ENCODE measurements around the gene CDH23.
A peak's percentile ranks its signal among the peaks of the same experiment; 100 is the strongest.

The CDH23 gene

DNA sequence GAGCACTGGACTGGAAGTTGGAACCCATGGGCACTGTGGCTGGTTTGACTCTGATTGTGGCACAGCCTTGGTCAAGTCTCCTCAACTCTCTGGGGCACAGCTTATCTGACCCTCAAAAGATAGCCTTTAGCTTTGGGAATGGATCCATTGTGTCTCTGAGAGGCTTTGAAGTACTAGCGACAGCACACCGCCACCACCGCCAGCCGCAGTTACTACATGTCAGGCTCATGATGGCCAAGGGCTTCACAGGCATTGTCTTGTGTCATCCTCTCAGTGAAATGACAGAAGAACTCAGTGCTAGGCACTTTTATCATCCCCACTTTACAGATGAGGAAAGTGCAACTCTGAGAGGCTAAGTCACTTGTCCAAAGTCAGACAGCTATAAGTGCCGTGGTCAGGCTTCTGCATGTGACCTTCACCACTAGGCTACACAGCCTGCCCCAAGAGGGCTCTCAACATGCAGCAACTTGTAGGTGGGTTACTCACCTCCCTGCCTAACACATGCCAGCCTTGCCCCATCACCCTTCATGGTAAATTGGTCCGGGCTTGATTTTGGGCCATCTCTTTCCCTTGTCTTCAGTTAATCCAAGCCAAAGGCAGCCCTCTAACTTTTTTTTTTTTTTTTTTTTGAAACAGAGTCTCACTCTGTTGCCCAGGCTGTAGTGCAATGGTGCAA lies 278.7 kb downstream of the CDH23 start:
- no peak for DNase-seq

DNA sequence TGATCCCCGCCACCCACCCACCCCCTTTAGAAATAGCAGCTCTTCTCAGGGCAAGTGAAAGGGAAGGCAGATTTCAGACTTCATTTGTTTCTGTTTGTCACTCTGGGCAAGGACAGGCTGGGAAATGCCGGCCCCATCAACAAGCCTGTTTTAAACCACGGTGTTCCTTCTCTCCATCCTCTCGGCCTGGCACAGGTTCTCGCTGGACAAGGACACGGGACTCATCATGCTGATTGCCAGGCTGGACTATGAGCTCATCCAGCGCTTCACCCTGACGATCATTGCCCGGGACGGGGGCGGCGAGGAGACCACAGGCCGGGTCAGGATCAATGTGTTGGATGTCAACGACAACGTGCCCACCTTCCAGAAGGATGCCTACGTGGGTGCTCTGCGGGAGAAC lies 280.5 kb downstream of the CDH23 start:
- no peak for DNase-seq

DNA sequence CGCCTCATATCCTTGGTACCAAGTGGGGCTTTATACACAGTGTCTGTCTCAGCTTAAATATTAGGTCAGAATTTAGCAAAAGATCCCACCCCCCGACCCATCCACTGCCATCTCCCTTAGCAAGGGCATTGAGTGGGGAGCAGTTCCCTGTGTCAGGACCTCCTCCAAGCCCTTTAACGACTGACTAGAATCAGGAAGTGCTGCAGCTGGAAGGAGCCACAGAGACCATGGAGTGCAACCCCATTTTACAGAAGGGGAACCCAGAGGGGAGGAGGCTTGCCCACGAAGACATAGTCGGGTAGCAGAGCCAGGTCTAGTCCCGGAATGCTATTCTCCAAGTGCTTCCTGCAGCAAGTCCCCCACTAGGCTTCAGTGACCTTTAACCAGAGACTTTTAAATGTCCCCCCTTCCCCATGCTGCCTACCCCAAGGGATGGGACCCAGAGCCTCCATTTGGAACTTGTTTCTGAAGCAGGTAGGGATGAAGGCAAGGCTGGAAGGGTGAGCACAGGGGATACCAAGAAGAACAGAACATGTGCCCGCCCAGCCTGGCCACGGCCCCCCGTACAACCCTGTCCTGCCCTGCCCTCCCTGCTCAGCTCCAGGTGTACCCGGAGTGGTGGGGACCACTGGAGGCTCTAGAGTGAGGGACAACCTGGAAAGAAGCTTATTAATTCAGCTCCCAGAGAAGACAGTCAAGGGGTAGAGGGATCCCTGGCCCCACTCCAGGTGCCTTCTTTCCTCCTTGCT lies 281.5 kb downstream of the CDH23 start:
- no peak for DNase-seq

DNA sequence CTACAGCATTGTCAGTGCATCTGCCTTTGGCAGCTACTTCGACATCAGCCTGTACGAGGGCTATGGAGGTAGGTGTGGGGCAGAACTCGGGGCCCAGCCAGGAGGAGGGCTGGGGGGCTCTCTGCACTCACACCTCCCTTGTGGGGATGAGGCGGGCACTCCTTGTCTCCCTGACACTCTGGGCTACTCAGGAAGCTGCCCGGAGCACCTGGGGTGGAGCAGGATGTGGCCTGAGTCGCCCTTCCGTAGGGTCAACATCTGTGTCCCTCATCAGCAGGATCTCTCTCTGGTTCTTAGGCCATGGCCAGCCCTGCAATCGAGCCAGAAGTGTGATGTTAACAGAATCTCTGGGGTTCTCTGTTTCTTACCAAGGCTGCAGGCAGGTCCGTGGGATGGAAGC lies 282.7 kb downstream of the CDH23 start:
- DNase-seq, result no peak

DNA sequence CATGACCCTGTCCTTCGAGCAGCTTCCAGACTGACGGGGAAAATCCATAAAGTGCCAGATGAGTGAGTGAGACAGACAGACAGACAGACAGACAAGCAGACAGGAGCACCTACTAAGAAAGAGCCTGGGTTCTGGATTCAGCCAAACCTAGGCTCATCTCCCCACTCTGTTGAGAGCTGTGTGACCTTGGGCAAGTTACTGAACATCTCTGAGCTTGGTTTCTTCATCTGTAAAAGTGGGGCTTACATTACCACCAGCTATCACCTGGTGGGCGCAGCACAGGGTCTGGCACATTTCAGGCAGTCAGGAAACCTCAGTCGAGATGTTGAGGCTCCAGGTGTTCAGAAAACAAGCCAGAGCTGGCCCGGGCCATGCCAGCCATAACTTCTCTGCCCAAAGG lies 285.3 kb downstream of the CDH23 start:
- DNase-seq, result no peak

DNA sequence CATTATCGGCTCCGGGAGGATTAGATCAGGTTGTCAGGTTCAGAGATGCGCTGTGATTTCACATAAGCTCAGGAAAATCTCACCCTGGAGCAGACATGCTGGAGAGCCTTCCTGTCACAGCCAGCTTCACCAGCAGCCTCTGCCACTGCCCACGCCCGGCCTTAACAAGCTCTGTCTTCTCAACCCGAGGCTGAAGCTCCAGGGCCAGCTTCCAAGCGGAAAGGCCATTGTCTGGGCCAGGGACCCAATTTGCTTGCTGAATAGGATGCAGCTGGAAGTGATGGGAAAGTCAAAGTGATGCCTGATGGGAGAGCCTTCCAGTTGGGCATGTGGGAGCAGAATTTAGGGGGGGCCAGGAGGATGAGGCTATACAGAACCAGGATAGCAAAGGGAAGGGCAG lies 286.6 kb downstream of the CDH23 start:
- no peak for DNase-seq

DNA sequence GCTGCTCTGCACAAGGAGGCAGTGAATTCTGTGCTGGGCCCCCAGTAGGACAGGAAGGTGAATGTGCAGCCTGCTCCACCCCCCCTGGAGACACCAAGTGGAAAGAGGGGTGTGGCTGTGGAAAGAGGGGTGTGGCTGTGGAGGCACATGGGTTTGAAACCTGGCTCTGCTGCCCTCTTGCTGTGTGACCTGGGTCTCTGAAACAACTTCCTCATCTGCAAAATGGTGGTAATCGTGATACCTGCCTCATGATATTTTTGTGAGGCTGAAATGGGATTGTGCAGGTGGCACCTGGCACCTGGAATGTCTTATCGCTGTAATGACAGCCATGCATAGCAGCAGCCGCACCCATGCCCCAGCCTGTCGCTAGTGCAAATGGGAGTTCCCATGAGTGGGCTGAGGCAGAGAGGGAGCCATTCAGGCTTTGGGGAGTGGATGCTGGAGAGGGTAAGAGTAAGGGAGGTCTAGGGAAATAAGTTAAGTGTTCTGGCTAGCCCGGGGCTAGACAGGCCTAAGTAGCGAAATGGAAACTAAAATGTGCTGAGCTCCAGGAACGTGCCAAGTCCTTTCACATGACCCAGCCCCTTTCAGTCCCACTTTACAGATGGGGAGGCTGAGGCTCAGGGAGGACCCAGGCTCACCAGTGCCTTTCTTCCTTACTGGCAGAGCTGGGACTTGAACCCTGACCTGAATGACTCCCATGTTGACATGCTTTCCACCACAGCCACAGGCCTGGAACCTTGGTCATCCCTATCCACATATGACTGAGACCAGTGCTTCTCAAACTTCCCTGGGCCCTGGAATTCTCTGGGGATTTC lies 287.8 kb downstream of the CDH23 start:
- DNase-seq, result peak; percentile 71

DNA sequence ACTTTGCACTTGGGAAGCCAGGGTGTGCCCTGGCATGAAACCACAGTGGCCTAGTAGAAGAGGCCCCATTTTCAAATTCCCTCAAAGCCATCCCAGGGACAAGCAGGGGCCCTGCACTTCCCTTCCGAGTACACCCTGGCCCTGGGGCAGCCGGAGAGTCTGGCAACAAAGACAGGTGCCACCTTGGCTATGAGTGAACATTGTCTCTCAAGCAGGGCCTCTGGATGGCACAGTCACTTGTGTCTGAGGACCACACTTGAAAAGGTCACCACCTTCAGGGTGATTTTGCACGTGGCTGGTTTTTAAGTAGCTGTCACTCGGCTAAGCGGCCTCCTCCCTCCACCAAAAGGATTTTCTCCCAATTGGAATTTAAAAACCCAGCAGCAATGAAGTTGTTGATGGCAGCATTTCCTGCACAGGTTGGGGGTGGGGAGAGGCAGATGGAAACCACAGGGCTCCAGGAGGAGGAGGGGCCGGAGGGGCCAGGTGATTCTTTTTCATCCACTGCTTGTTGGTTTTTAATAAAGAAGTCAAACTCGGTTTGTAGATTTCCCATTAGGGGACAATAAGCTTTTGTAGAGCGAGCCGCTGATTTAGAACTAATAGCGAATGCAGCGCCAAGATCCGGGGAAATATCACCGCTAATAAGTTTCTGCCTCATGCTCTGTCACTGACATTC lies 289.0 kb downstream of the CDH23 start:
- DNase-seq, result no peak

DNA sequence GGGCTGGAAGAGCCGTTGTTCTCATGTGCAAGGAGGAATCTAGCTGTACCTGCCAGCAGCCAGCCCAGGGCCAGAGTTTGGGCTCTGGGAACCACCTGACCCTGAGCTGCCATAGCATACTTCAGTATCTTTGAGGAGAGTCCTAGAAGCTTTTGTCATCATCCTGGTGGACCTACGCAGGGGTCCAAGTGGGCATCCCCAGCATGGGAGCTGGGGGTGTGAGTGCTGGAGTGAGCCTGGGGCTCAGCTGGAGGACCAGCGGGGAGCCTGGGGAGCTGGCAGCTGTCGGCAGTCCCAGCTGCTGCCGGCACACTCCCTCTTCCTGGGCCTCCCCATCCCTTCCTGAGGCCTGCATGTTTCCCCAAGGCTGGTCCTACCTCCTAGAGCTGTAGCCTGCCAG lies 290.4 kb downstream of the CDH23 start:
- no peak for DNase-seq

DNA sequence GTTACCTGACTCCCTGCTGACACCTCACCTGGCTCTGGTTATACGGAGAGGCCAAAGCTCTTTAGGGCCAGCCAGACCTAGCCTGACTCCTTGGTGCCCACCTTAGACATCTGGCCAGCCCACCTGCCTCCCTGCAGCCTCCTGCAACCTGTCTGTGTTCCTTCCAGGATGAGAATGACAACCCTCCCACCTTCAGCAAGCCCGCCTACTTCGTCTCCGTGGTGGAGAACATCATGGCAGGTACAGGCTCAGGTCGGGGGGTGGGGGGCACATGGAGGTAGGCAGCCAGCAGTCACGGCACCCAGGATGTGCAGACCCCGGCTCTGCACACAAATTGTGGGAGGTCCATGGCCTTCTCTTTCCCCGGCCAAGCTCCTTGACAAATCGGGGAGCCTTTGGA lies 290.8 kb downstream of the CDH23 start:
- no peak for DNase-seq

DNA sequence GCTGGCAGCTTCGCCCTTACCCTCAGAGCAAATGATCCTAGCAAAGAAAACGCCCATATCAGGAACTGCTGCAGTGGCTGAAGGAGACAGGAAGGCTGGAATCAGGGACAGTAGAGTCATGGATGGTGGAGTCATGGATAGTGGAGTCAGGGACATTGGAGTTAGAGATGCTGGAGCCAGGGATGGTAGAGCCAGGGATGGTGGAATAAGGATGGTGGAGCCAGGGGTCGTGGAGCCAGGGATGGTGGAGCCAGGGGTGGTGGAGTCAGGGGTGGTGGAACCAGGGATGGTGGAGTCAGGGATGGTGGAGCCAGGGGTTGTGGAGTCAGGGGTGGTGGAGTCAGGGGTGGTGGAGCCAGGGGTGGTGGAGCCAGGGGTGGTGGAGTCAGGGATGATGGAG lies 291.5 kb downstream of the CDH23 start:
- no peak for DNase-seq

DNA sequence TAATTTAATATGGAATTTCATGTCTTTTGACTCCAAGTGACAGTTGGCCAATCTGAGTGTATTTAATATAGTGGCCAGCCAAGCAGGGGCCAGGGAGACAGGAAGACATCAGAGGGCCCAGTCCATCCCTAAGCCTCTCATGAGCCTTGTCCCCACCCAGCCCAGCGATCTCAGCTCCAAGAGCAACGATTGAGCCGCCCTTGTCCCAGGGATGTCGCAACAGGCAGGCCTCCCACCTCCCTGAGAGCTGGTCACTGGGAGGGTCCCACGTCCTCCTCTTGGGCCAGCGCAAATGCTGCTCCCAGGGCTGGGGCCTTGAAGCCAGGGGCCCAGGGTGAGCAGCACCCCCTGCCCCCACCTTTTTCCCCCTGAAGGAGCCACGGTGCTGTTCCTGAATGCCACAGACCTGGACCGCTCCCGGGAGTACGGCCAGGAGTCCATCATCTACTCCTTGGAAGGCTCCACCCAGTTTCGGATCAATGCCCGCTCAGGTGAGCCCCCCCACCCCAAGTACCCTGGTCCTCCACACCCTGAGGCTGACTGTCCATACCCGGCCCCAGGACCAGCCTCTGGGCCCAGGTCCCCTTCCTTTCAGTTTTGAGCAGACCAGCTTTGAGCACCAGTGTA lies 293.5 kb downstream of the CDH23 start:
- DNase-seq, result no peak

DNA sequence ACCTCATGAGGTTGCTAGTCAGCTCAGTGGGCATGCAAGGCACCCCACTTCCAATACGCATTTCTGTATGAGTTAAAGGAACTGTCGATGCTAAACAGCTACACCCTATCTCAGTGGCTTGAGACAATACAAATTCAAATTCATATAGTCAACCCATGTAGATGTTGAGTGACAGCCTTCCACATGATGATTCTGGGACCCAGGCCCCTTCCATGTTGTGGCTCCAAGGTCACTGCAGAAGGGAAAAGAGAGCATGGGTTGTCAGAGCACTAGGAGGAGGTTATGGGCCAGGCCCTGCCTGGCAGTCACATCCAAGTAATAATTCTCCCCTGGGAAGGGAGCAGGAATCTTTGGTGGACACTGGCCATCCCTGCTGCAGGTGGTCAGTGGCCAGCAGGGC lies 294.7 kb downstream of the CDH23 start:
- DNase-seq, result no peak

DNA sequence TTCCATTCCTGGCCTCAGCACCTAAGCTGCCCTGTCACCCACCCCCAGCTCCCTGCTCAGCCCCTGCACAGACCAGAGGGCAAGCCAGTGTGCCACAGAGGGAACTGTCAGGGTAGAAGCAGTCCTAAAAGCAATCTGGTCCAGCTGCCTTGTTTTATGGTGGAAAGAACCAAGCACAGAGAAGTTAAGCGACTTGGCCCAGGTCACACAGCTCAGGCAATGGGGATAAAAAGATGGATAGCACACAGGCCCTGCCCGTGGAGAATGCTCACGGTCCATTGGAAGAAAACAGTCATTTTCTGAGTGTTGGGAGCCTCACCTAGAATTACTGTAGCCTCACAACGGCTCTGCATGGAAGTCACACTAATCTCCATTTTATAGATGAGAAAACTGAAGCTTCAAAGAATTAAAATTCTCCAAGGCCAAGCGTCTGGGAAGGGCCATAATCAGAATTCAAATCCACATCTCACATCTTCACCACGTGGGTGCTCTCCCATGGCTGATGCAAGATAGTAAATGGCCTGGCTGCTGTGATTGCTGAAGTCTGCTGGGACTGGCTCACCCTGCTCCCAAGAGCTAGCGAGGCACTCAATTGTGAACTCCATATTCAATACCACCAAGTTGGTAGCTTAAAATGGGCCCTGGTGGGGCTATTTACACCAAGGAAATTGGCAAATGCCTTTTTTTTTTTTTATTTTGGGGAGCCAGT lies 296.0 kb downstream of the CDH23 start:
- no peak for DNase-seq

DNA sequence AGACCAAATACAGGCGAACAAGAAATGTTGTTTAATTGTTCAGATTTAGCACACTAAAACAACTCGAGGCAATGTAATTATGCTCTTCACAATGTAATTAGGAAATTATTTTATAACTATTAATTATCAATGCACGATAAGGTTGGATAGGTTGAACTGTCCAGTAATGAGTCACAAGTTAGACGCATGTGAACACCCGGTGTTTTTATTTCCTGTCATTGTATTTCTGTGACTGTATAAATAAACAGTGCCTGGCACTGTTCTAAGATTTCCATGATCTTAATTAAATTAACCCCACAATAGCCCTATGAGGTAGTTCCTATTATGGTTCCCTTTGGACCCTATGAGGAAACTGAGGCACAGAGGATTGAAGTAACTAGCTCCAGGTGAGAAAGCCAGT lies 296.7 kb downstream of the CDH23 start:
- no peak for DNase-seq

DNA sequence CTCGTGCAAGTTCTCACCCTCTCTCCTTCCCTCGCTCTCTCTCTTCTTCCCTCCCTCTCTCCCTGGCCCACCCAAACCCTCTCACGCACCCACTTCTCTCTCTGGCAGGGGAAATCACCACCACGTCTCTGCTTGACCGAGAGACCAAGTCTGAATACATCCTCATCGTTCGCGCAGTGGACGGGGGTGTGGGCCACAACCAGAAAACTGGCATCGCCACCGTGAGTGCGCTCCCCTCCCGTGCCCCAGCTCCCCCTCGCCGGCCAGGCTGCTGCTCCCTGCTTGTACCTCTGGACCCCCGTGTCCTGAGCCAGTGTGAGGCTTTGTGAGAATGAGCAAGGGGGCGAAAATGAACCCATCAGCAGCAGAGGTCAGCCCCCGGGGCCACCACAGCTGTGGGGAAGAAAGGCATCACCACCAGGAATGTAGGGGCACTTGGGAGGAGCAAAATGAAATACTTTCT lies 297.4 kb downstream of the CDH23 start:
- DNase-seq, result no peak

DNA sequence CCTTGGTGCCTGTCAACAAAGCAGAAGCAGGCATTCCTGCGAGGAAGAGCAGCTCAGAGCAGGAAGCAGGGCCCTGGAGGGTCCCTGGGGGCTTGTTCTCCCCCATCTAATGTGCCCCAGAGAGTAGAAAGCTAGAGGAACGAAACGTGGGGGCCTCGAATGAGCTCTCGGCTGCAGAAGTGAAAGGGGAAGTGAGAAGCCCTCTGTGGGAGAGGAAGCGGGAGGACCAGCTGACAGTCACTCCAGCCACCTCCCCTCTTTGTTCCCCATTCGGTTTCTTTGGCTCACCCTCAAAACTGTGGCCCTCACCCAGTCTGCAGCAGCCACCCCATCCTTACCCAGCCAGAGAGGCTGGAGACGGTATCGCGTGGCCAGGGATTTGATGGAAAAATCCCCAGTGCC lies 297.8 kb downstream of the CDH23 start:
- peak; percentile 36 for DNase-seq

DNA sequence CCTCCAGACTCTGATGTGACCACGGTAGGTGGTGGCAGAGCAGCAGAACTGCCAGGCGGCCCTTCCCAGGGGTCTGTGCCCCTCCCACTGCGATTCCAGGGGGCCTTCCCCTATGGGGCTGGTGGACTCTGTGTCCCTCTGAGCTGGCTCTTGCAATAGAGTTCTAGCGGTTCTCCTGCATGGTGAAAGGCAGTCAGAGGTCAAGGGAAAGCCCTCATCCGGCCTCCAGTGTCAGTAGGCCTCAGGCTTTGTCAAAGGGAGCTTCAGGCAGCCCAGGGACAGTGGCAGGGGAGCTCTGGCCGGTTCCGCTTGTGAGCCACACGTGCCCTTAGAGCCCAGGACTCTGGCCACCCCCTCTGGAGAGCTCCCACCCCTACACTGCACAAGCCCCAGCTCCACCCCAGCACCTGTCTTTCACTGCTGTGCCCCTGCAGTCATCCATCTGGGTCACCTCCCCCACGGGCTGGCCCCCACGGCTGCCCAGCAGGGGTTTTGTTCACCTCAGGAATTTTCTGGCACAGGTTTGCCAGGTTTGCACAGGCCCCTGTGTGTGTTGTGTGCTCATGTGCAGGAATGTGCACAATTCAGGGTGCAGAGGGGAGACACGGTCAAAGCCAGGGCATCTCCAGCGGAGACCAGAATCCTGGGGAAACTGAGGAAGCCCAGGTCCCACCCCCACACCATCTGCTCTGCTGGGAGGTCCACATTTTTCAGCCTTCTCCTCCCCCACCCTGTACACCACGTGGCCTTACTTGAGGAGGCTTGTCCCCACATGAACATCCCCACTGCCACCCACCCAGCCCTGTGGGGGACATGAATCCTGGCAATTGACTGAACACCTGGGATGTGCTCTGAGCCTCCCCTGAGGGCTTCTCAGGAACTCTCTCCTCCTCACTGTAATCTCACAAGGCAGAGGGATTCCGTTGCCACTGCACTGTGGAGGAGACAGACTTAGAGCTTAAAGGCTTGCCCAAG lies 299.1 kb downstream of the CDH23 start:
- no peak for DNase-seq

DNA sequence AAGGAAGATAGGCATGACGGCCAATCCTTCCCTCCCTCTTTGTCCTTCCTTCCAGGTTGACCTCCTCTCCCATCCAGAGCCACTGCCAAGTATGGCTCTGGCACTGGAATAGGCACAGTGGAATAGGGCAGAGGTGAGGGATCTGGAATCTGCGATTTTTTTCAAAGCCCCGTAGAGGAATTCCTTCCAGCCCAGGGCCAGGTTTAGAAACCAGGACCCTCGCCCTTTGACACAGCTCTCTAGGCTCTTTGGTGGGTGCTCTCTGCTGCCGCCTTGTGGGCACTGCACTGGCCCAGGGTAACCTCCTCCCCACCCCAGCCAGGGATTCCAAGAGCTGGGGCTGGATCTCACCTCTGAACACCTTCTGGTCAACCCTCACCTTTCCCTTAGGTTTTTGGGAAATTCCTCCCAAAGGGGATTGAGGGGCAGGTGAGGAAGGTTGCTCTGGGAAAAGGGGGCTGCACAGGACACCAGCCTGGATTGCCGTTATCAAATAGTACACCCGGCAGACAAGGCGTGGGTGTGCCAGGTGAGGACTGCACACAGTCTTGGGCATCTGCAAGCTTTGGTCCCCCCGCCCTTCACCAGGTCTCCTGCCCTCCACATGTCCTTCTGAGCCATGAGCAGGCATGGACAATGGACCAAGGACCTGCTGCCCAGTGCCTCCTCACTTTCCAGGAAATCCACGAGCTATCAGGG lies 300.1 kb downstream of the CDH23 start:
- peak; percentile 82 for DNase-seq
